Neural progenitor cell (in vitro differentiated cells): ENCODE data around the gene CTNNBL1. TPM values are rescaled to one million over a fixed set of nuclear protein-coding genes. Genes with fewer than 3 reads are reported as not detected.

Source experiments
- DNase-seq: peaks from one replicate; pipeline ENCODE4 v3.0.0-alpha.2; 2016; ENCODE audit warnings: low spot score
- H2AFZ ChIP-seq: fragments of 200-600 bp; sonication (generic); replicated peaks from 2 replicates; pipeline ENCODE4 v1.6.1; 2016; ENCODE audit warnings: antibody characterized with exemption
- H3F3A ChIP-seq: fragments of 200-600 bp; sonication (generic); 2 replicates; pipeline ENCODE4 v1.6.1; 2016; ENCODE audit warnings: antibody characterized with exemption, low read depth
- H3K27ac ChIP-seq: fragments of 200-600 bp; sonication (generic); 2 replicates; pipeline ENCODE4 v1.5.1; 2016; ENCODE audit warnings: mild to moderate bottlenecking
- H3K27me3 ChIP-seq: fragments of 200-600 bp; sonication (generic); 2 replicates; pipeline ENCODE4 v1.6.1; 2016; ENCODE audit warnings: mild to moderate bottlenecking, moderate library complexity
- H3K36me3 ChIP-seq: fragments of 200-600 bp; sonication (generic); 2 replicates; pipeline ENCODE4 v1.5.1; 2016
- H3K4me1 ChIP-seq: fragments of 200-600 bp; sonication (generic); 2 replicates; pipeline ENCODE4 v1.6.1; 2016; ENCODE audit warnings: mixed run types
- H3K4me2 ChIP-seq: fragments of 200-600 bp; sonication (generic); 2 replicates; pipeline ENCODE4 v1.6.1; 2016
- H3K4me3 ChIP-seq: fragments of 200-600 bp; sonication (generic); 2 replicates; pipeline ENCODE4 v1.5.1; 2016
- H3K79me2 ChIP-seq: fragments of 200-600 bp; sonication (generic); 2 replicates; pipeline ENCODE4 v1.6.1; 2016; ENCODE audit warnings: low read depth
- H3K9ac ChIP-seq: fragments of 200-600 bp; sonication (generic); 2 replicates; pipeline ENCODE4 v1.6.1; 2016
- H3K9me3 ChIP-seq: fragments of 200-600 bp; sonication (generic); 2 replicates; pipeline ENCODE4 v1.5.1; 2016; ENCODE audit warnings: low read depth
- H4K20me1 ChIP-seq: fragments of 200-600 bp; sonication (generic); 2 replicates; pipeline ENCODE4 v1.6.1; 2016; ENCODE audit warnings: low read depth
- H3K27ac Mint-ChIP-seq: 3 replicates; pipeline ENCODE4 v1.8.0; 2021; ENCODE audit warnings: mixed read lengths
- H3K27me3 Mint-ChIP-seq: 2 replicates; pipeline ENCODE4 v1.8.0; 2022; ENCODE audit warnings: low read depth, mild to moderate bottlenecking, inconsistent platforms, moderate library complexity, mixed read lengths; ENCODE audit not compliant: insufficient read depth
- H3K36me3 Mint-ChIP-seq: 3 replicates; pipeline ENCODE4 v1.8.0; 2021; ENCODE audit warnings: mixed read lengths
- H3K4me1 Mint-ChIP-seq: 3 replicates; pipeline ENCODE4 v1.8.0; 2021; ENCODE audit warnings: mixed read lengths
- H3K4me3 Mint-ChIP-seq: 3 replicates; pipeline ENCODE4 v1.8.0; 2021; ENCODE audit warnings: mild to moderate bottlenecking, moderate library complexity, mixed read lengths
- H3K9me3 Mint-ChIP-seq: 3 replicates; pipeline ENCODE4 v1.8.0; 2020; ENCODE audit warnings: mixed read lengths
- EZH2 ChIP-seq: fragments of 200-600 bp; sonication (generic); IDR thresholded peaks from 2 replicates; pipeline ENCODE4 v1.6.1; 2017; ENCODE audit warnings: antibody characterized with exemption, mild to moderate bottlenecking, moderate library complexity
- EZH2phosphoT487 ChIP-seq: fragments of 200-600 bp; sonication (generic); IDR thresholded peaks from 2 replicates; pipeline ENCODE4 v1.6.1; 2017; ENCODE audit warnings: antibody characterized with exemption
- total RNA-seq: library from RNA; depleted of rRNA; stranded (reverse); fragments of >200 nt; gene quantifications from 2 replicates; pipeline ENCODE4 v1.2.3, GENCODE V29; 2015; ENCODE audit warnings: low replicate concordance
- TF ChIP-seq, protein P1 (sequence below): fragments of 200-600 bp; sonication (generic); IDR thresholded peaks from 2 replicates; pipeline ENCODE4 v1.5.1; 2017; ENCODE audit warnings: antibody characterized with exemption, mild to moderate bottlenecking

CTNNBL1 gene
- total RNA-seq, 1 donor from 2014 or later = 54.5 TPM

DNA sequence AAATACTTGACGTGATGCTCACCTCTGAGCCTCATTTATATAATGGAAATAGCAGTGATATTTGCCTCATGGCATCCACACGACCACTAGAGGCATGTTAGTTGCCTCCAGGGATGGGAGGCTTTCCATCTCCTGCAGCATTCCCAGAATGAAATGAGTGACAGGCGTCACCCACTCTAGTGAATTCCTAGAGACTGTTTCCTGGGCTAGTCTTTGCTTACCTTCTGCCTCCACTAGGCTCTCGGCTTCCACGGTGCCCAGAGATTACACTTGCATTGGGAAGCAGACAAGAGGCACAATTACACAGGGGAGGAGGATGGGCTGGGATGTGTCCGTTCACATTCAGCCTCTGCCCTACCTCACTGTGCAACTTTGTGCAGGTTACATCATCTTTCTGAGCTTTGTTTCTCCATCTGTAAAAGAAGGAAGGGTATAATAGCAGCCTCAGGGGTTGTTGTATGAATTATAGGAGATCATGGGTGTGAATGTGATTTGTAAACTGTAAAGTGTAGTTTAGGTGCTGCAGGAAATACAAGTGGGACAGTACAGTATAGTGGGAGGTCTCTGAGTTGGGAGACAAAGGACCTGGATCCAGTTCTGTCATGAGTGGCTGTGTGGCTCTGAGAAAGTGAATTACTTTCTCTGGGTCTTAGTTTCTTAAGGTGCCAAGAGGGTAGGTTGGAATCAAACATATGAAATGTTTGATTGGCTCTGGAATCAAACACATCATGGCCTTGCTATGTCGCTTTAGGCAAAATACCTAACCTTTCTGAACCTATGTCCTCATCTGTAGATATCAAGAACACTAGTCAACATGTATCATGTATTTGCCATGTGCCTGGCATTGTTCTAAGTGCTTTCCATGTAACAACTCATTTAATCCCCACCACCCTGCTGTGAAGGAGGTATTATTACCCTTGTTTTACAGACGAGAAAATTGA lies 205.5 kb downstream of the CTNNBL1 start:
- Histone ChIP-seq H3K27ac (no peak overlapping the region), H3F3A (peaks cover 23% of the 10 kb centered on the region), H3K79me2 (no peaks in the 10 kb centered on the region), H3K9me3 (no peaks in the 10 kb centered on the region), H3K4me3 (no peak overlapping the region), H2AFZ (no peak overlapping the region), H3K36me3 (no peaks in the 10 kb centered on the region), H3K27me3 (peaks cover 31% of the 10 kb centered on the region), H3K4me2 (no peak overlapping the region), H3K4me1 (peaks cover 4% of the 10 kb centered on the region), H3K9ac (no peak overlapping the region), H4K20me1 (peaks cover 10% of the 10 kb centered on the region)
- no peak for TF ChIP-seq EZH2phosphoT487
- TF ChIP-seq, protein P1, sequence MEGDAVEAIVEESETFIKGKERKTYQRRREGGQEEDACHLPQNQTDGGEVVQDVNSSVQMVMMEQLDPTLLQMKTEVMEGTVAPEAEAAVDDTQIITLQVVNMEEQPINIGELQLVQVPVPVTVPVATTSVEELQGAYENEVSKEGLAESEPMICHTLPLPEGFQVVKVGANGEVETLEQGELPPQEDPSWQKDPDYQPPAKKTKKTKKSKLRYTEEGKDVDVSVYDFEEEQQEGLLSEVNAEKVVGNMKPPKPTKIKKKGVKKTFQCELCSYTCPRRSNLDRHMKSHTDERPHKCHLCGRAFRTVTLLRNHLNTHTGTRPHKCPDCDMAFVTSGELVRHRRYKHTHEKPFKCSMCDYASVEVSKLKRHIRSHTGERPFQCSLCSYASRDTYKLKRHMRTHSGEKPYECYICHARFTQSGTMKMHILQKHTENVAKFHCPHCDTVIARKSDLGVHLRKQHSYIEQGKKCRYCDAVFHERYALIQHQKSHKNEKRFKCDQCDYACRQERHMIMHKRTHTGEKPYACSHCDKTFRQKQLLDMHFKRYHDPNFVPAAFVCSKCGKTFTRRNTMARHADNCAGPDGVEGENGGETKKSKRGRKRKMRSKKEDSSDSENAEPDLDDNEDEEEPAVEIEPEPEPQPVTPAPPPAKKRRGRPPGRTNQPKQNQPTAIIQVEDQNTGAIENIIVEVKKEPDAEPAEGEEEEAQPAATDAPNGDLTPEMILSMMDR = no peak
- TF ChIP-seq EZH2 = no peak
- peaks cover 3% of the 10 kb centered on the region for H3K9me3 Mint-ChIP-seq
- no peak for DNase-seq
- H3K27ac Mint-ChIP-seq = no peak overlapping the region
- peak overlapping the region; percentile 50 for H3K4me3 Mint-ChIP-seq
- peaks cover 16% of the 10 kb centered on the region for H3K27me3 Mint-ChIP-seq
- no peaks in the 10 kb centered on the region for H3K36me3 Mint-ChIP-seq
- peaks cover 43% of the 10 kb centered on the region for H3K4me1 Mint-ChIP-seq

DNA sequence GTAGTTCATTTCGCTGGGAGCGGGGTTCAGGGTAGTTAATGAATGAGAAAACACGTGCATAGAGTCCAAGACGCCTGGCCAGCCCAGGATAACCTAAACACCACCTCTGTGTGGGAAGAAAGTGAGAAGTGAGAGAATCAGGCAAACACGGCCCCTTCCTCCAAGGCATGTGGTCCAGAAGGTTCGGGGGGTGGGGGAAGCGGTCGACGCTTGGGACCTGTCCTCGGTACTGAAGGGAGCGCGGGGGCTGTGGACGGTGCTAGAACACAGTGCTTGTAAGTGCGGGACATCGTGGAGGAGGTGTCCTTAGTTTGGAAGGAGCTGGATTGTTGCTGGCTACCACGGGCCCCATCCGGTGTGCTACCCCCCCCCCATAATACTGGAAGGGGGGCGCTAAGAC lies 207.4 kb downstream of the CTNNBL1 start:
- Histone ChIP-seq H3K9ac (no peak overlapping the region), H3K27ac (no peak overlapping the region), H3K4me1 (peaks cover 4% of the 10 kb centered on the region), H4K20me1 (peaks cover 10% of the 10 kb centered on the region), H3K79me2 (no peaks in the 10 kb centered on the region), H3K4me2 (no peak overlapping the region), H3K4me3 (no peak overlapping the region), H3K36me3 (no peaks in the 10 kb centered on the region), H2AFZ (no peak overlapping the region), H3K9me3 (no peaks in the 10 kb centered on the region), H3F3A (peaks cover 21% of the 10 kb centered on the region), H3K27me3 (peaks cover 31% of the 10 kb centered on the region)
- H3K9me3 Mint-ChIP-seq = peaks cover 3% of the 10 kb centered on the region
- peak overlapping the region; percentile 4 for H3K4me3 Mint-ChIP-seq
- H3K27ac Mint-ChIP-seq = no peak overlapping the region
- TF ChIP-seq, protein P1 = no peak
- TF ChIP-seq EZH2phosphoT487 (no peak), EZH2 (no peak)
- H3K36me3 Mint-ChIP-seq = no peaks in the 10 kb centered on the region
- H3K27me3 Mint-ChIP-seq = peaks cover 22% of the 10 kb centered on the region
- H3K4me1 Mint-ChIP-seq = peaks cover 54% of the 10 kb centered on the region
- peak; percentile 84 for DNase-seq

DNA sequence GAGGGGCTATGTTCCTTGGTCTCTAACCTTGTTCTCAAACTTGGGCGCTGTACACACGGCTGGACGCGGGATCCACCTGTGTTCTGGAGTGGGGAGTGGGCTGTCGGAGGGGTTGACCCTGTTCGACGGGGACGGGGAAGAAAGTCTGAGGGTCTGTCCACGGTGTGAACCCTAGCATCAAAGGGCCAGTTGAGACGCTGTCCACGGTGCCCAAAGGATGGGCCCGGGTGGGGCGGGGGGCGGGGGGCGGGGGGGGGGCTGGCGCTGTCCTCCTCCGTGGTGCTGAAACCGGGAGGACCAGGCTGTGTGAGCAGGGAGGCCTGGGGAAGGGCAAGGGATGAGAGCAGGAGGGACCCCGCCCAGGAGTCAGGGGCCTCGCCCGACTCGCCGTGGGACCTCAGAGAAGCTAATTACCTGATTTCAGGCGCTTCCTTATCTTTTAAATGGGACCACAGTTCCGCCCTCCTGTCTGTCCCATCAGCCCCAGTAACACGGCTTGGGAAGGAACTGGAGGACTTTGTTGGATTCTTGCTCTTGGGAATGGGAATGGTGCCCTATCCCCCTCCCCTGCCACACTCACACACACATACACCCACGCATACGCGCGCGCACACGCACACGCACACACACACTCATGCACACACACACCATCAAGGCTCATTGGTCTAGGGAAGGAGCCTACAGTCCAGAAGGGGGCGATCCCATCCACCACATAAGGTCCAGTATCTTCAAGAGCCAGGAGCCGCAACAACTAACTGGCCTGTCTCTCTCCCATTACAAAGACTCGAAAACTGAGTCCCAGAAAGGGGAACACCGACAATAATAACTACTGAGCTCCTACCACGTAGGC lies 208.0 kb downstream of the CTNNBL1 start:
- DNase-seq = peak; percentile 82
- Histone ChIP-seq H3F3A (peaks cover 27% of the 10 kb centered on the region), H3K79me2 (no peaks in the 10 kb centered on the region), H3K9ac (no peak overlapping the region), H3K4me1 (peaks cover 9% of the 10 kb centered on the region), H3K36me3 (no peaks in the 10 kb centered on the region), H3K27me3 (peaks cover 31% of the 10 kb centered on the region), H3K4me2 (peak overlapping the region; percentile 83), H2AFZ (no peak overlapping the region), H4K20me1 (peaks cover 10% of the 10 kb centered on the region), H3K27ac (no peak overlapping the region), H3K9me3 (no peaks in the 10 kb centered on the region), H3K4me3 (peak overlapping the region; percentile 61)
- Mint-ChIP-seq H3K4me1 (peaks cover 57% of the 10 kb centered on the region), H3K27ac (peak overlapping the region; percentile 22), H3K9me3 (peaks cover 3% of the 10 kb centered on the region), H3K27me3 (peaks cover 22% of the 10 kb centered on the region), H3K36me3 (no peaks in the 10 kb centered on the region), H3K4me3 (peak overlapping the region; percentile 90)
- TF ChIP-seq, protein P1 = peak; percentile 64
- TF ChIP-seq EZH2 = no peak
